SU-DHL-6 (cell line): Measurements from ENCODE around the gene SLC44A3.
"Not testable (repeated sequence)": the region's sequence is repeated elsewhere in the genome, so short reads cannot be mapped to it uniquely, and the experiment has no call there.

Experiments used
- H2AFZ ChIP-seq: fragments of 200-600 bp; sonication (generic); 2 replicates; pipeline ENCODE4 v1.6.1; 2014; ENCODE audit warnings: low read depth, mild to moderate bottlenecking, moderate library complexity, mixed read lengths, antibody characterized with exemption, low read length; ENCODE audit not compliant: severe bottlenecking
- H3F3A ChIP-seq: fragments of 200-600 bp; shearing (Covaris generic); 2 replicates; pipeline ENCODE4 v1.6.0; 2016; ENCODE audit warnings: antibody characterized with exemption, mild to moderate bottlenecking; ENCODE audit not compliant: insufficient read depth
- H3K27ac ChIP-seq: fragments of 200-600 bp; sonication (generic); 2 replicates; pipeline ENCODE4 v1.5.1; 2016; ENCODE audit warnings: low read depth, mild to moderate bottlenecking, low read length, moderate library complexity, mixed read lengths
- H3K27me3 ChIP-seq: fragments of 200-600 bp; sonication (generic), shearing (Covaris generic); 2 replicates; pipeline ENCODE4 v1.6.0; 2014; ENCODE audit warnings: mild to moderate bottlenecking, low read length
- H3K36me3 ChIP-seq: fragments of 200-600 bp; sonication (generic); 2 replicates; pipeline ENCODE4 v1.6.1; 2014; ENCODE audit warnings: mild to moderate bottlenecking, low read length, mixed read lengths
- H3K4me2 ChIP-seq: fragments of 300-600, 200-600 bp; shearing (Covaris generic), sonication (generic); 2 replicates; pipeline ENCODE4 v1.6.0; 2014; ENCODE audit warnings: low read length, low read depth, mild to moderate bottlenecking; ENCODE audit not compliant: poor library complexity, severe bottlenecking
- H3K4me3 ChIP-seq: fragments of 200-600 bp; sonication (generic); 2 replicates; pipeline ENCODE4 v1.5.1; 2014; ENCODE audit warnings: antibody characterized with exemption, low read length, mild to moderate bottlenecking, mixed read lengths; ENCODE audit not compliant: insufficient read depth, poor library complexity, severe bottlenecking
- H3K79me2 ChIP-seq: fragments of 200-600 bp; sonication (generic); 2 replicates; pipeline ENCODE4 v1.6.1; 2014; ENCODE audit warnings: mild to moderate bottlenecking, low read length, moderate library complexity; ENCODE audit not compliant: insufficient read depth
- H3K9ac ChIP-seq: fragments of 200-600 bp; sonication (generic); 2 replicates; pipeline ENCODE4 v1.7.0; 2014; ENCODE audit warnings: mild to moderate bottlenecking, low read length
- H3K9me2 ChIP-seq: fragments of 200-600 bp; sonication (generic); replicated peaks from 2 replicates; pipeline ENCODE4 v1.6.1; 2014; ENCODE audit warnings: low read length; ENCODE audit not compliant: insufficient read depth
- H3K9me3 ChIP-seq: fragments of 200-600 bp; sonication (generic); 2 replicates; pipeline ENCODE4 v1.6.1; 2014; ENCODE audit warnings: low read length, mixed read lengths; ENCODE audit not compliant: insufficient read depth
- H4K20me1 ChIP-seq: fragments of 200-600 bp; sonication (generic); 2 replicates; pipeline ENCODE4 v1.6.1; 2014; ENCODE audit warnings: low read depth, mild to moderate bottlenecking, antibody characterized with exemption, low read length, moderate library complexity, mixed read lengths
- CTCF ChIP-seq: fragments of 200-600 bp; sonication (generic); IDR thresholded peaks from one replicate; pipeline ENCODE4 v1.5.1; 2017; ENCODE audit warnings: antibody characterized with exemption, mild to moderate bottlenecking, low read length, moderate library complexity; ENCODE audit not compliant: insufficient read depth, poor library complexity, severe bottlenecking
- EZH2phosphoT487 ChIP-seq: fragments of 200-600 bp; sonication (generic), shearing (Covaris generic); conservative IDR thresholded peaks from 2 replicates; pipeline ENCODE4 v1.6.1; 2018; ENCODE audit warnings: mild to moderate bottlenecking, antibody characterized with exemption, low read length, moderate library complexity, mixed read lengths

SLC44A3 gene

GRCh38 chr1:94836891-94837290 lies 16.7 kb downstream of the SLC44A3 start:
- no peaks in the 10 kb centered on the region for H3K36me3 ChIP-seq
- no peak overlapping the region for H3K9ac ChIP-seq
- H3K9me3 ChIP-seq, result no peaks in the 10 kb centered on the region
- no peaks in the 10 kb centered on the region for H3K79me2 ChIP-seq
- H3K27me3 ChIP-seq, result no peaks in the 10 kb centered on the region
- H2AFZ ChIP-seq, result no peak overlapping the region
- H3K4me3 ChIP-seq, result no peak overlapping the region
- no peak overlapping the region for H3K4me2 ChIP-seq
- no peaks in the 10 kb centered on the region for H3K9me2 ChIP-seq
- no peak overlapping the region for H3K27ac ChIP-seq
- TF ChIP-seq CTCF (no peak), EZH2phosphoT487 (no peak)
- H4K20me1 ChIP-seq, result no peaks in the 10 kb centered on the region
- H3F3A ChIP-seq, result no peaks in the 10 kb centered on the region

GRCh38 chr1:94840381-94840780 lies 20.2 kb downstream of the SLC44A3 start:
- H3K9me2 ChIP-seq, H3K79me2 ChIP-seq, H3K27me3 ChIP-seq, H3K4me3 ChIP-seq, H4K20me1 ChIP-seq, H3K9ac ChIP-seq, H3F3A ChIP-seq, H3K4me2 ChIP-seq, H3K27ac ChIP-seq, H3K9me3 ChIP-seq, H2AFZ ChIP-seq, H3K36me3 ChIP-seq: not testable (repeated sequence)

- no peak overlapping the region for H2AFZ ChIP-seq
- H3K4me2 ChIP-seq, result no peak overlapping the region
Measured at GRCh38 chr1:94840808-94841207, 20.7 kb downstream of the SLC44A3 start.

GRCh38 chr1:94843430-94843829 lies 23.3 kb downstream of the SLC44A3 start:
- Histone ChIP-seq H4K20me1 (no peaks in the 10 kb centered on the region), H3K27me3 (no peaks in the 10 kb centered on the region), H3F3A (no peaks in the 10 kb centered on the region), H3K9me2 (no peaks in the 10 kb centered on the region), H2AFZ (no peak overlapping the region), H3K27ac (no peak overlapping the region), H3K79me2 (no peaks in the 10 kb centered on the region), H3K4me3 (no peak overlapping the region), H3K36me3 (no peaks in the 10 kb centered on the region), H3K9ac (no peak overlapping the region), H3K9me3 (no peaks in the 10 kb centered on the region), H3K4me2 (no peak overlapping the region)
- TF ChIP-seq EZH2phosphoT487, result no peak
- no peak for TF ChIP-seq CTCF

More at GRCh38 chr1:94840808-94841207, 20.7 kb downstream of the SLC44A3 start:
- Histone ChIP-seq H3K9me2 (no peaks in the 10 kb centered on the region), H3K9ac (no peak overlapping the region), H3F3A (no peaks in the 10 kb centered on the region), H3K9me3 (no peaks in the 10 kb centered on the region), H4K20me1 (no peaks in the 10 kb centered on the region), H3K27ac (no peak overlapping the region), H3K4me3 (no peak overlapping the region), H3K36me3 (no peaks in the 10 kb centered on the region), H3K27me3 (no peaks in the 10 kb centered on the region), H3K79me2 (no peaks in the 10 kb centered on the region)
- TF ChIP-seq CTCF, result no peak
- TF ChIP-seq EZH2phosphoT487, result no peak
